ENCODE results near the gene SLC22A2.
"Not testable (repeated sequence)": the region's sequence is repeated elsewhere in the genome, so short reads cannot be mapped to it uniquely, and the experiment has no call there.

- TF ChIP-seq SMC3 (IDR thresholded peaks at IDR 0.05; ENCODE audit: borderline replicate concordance, low read length); CTCF (IDR thresholded peaks at IDR 0.05 in 2 of 3, conservative IDR thresholded peaks at IDR 0.05 in 1 of 3; ENCODE audit: control insufficient read depth in 2 of 3, extremely low read depth in 1 of 3, insufficient read depth in 1 of 3, low read depth in 3 of 3, low read length in 3 of 3); POLR2A (IDR thresholded peaks at IDR 0.05; ENCODE audit: low read depth, low read length); MTA2 (IDR thresholded peaks at IDR 0.05; ENCODE audit: low read depth); YY1 (IDR thresholded peaks at IDR 0.05; ENCODE audit: low read depth, low read length); FOXM1 (IDR thresholded peaks at IDR 0.05; ENCODE audit: low read depth, low read length); ZBTB33 (IDR thresholded peaks at IDR 0.05); POLR2AphosphoS5 (IDR thresholded peaks at IDR 0.05; ENCODE audit: low read length): not testable (repeated sequence)
Observed at GRCh38 chr6:160233950-160234640, 24.5 kb downstream of the SLC22A2 start.

Measured in GM12878 (cell line).